Calu3 (cell line): Measurements from ENCODE around the gene GRK3. TPM values are rescaled to one million over a fixed set of nuclear protein-coding genes. Genes with fewer than 3 reads are reported as not detected.

Experiments used
- BruUV-seq: library from RNA; stranded (reverse); fragments of 400-500 nt; replicated peaks from 2 replicates; lab custom pipeline; 2021; lab: Mats Ljungman, UMichigan
- CTCF ChIA-PET: fragments of 300-600 bp; sonication (Branson Sonifier 250); formaldehyde crosslinking; loops from one replicate; lab custom pipeline; 2022; ENCODE audit warnings: antibody characterized with exemption; lab: Charles Lee
- DNase-seq: peaks from one replicate; pipeline ENCODE4 v3.0.0; 2022
- H3K27ac Mint-ChIP-seq: one replicate; pipeline ENCODE4 v1.8.0; 2022; ENCODE audit warnings: mixed read lengths; ENCODE audit not compliant: unreplicated experiment
- H3K27me3 Mint-ChIP-seq: one replicate; pipeline ENCODE4 v1.8.0; 2022; ENCODE audit warnings: mixed read lengths; ENCODE audit not compliant: unreplicated experiment
- H3K36me3 Mint-ChIP-seq: one replicate; pipeline ENCODE4 v1.8.0; 2022; ENCODE audit warnings: mild to moderate bottlenecking, moderate library complexity, mixed read lengths; ENCODE audit not compliant: insufficient read depth, unreplicated experiment
- H3K4me1 Mint-ChIP-seq: one replicate; pipeline ENCODE4 v1.8.0; 2022; ENCODE audit warnings: mild to moderate bottlenecking, low read depth, mixed read lengths; ENCODE audit not compliant: unreplicated experiment
- H3K4me3 Mint-ChIP-seq: one replicate; pipeline ENCODE4 v1.8.0; 2022; ENCODE audit warnings: mild to moderate bottlenecking, low read depth, moderate library complexity, mixed read lengths; ENCODE audit not compliant: unreplicated experiment
- H3K9me3 Mint-ChIP-seq: one replicate; pipeline ENCODE4 v1.8.0; 2022; ENCODE audit warnings: low read depth, mixed read lengths; ENCODE audit not compliant: unreplicated experiment
- CTCF ChIP-seq: fragments of 200-600 bp; IDR thresholded peaks from one replicate; pipeline ENCODE4 v1.8.0; 2022; ENCODE audit warnings: antibody characterized with exemption; ENCODE audit not compliant: unreplicated experiment
- intact Hi-C: fragments of 100-400 bp; cut with micrococcal nuclease; formaldehyde crosslinking; loops from one replicate; pipeline ENCODE4 v1.10.0; 2022; ENCODE audit not compliant: unreplicated experiment
- total RNA-seq: library from RNA; stranded (reverse); gene quantifications from 2 replicates; pipeline ENCODE4 v1.2.3, GENCODE V29; 2022

Gene GRK3
- total RNA-seq, 1 experiment from 2014 or later = 12.0 TPM

GRCh38 chr22:25748140-25748539 is 183.7 kb downstream of the GRK3 start:
- Mint-ChIP-seq H3K9me3 (no peaks in the 10 kb centered on the region), H3K4me1 (peaks cover 62% of the 10 kb centered on the region), H3K27ac (peak overlapping the region; percentile 89), H3K27me3 (no peaks in the 10 kb centered on the region), H3K4me3 (peak overlapping the region; percentile 47), H3K36me3 (peaks cover 9% of the 10 kb centered on the region)
- no peak for TF ChIP-seq CTCF
- DNase-seq = no peak
- CTCF ChIA-PET = interaction anchor here (0.7 to 2.5 kb wide), 3 partner anchors 11 to 25 kb away, joined by 3 to 10 read pairs (median 4); no protein-coding TSS in a partner anchor
- intact Hi-C loops = no loop called here
- BruUV-seq = no TSS peak

- DNase-seq = no peak
- H3K4me1 Mint-ChIP-seq = peaks cover 62% of the 10 kb centered on the region
- no TSS peak for BruUV-seq
- intact Hi-C loops = no loop called here
- CTCF ChIA-PET = no interaction called here
- no peak overlapping the region for H3K4me3 Mint-ChIP-seq
- peaks cover 9% of the 10 kb centered on the region for H3K36me3 Mint-ChIP-seq
- H3K9me3 Mint-ChIP-seq = no peaks in the 10 kb centered on the region
- TF ChIP-seq CTCF = no peak
- H3K27me3 Mint-ChIP-seq = no peaks in the 10 kb centered on the region
- peak overlapping the region; percentile 67 for H3K27ac Mint-ChIP-seq
These were observed 184.2 kb downstream of the GRK3 start for GRCh38 chr22:25748704-25749103.

GRCh38 chr22:25749420-25750169 is 185.1 kb downstream of the GRK3 start:
- no peak overlapping the region for H3K27ac Mint-ChIP-seq
- no peak for DNase-seq
- H3K4me3 Mint-ChIP-seq = no peak overlapping the region
- H3K27me3 Mint-ChIP-seq = no peaks in the 10 kb centered on the region
- CTCF ChIA-PET = interaction anchor here (0.6 to 1.1 kb wide), 2 partner anchors 22 to 308 kb away, joined by 3 read pairs; no protein-coding TSS in a partner anchor
- BruUV-seq = no TSS peak
- no peaks in the 10 kb centered on the region for H3K9me3 Mint-ChIP-seq
- H3K4me1 Mint-ChIP-seq = peaks cover 62% of the 10 kb centered on the region
- peaks cover 9% of the 10 kb centered on the region for H3K36me3 Mint-ChIP-seq
- intact Hi-C loops = no loop called here
- no peak for TF ChIP-seq CTCF

GRCh38 chr22:25750569-25751173 is 186.2 kb downstream of the GRK3 start:
- H3K36me3 Mint-ChIP-seq = peaks cover 9% of the 10 kb centered on the region

More at GRCh38 chr22:25750569-25751173, 186.2 kb downstream of the GRK3 start:
- no peak overlapping the region for H3K4me3 Mint-ChIP-seq
- CTCF ChIA-PET = interaction anchor here (0.6 to 1.1 kb wide), 3 partner anchors 9 to 309 kb away, joined by 3 read pairs; no protein-coding TSS in a partner anchor
- no peak for DNase-seq
- intact Hi-C loops = no loop called here
- no peaks in the 10 kb centered on the region for H3K9me3 Mint-ChIP-seq
- H3K27me3 Mint-ChIP-seq = no peaks in the 10 kb centered on the region
- TF ChIP-seq CTCF = no peak
- H3K4me1 Mint-ChIP-seq = peaks cover 58% of the 10 kb centered on the region
- H3K27ac Mint-ChIP-seq = peak overlapping the region; percentile 56
- BruUV-seq = no TSS peak
